ENCODE measurements around the gene BTG3.

GRCh38 chr21:17577701-17578100 lies 35.0 kb downstream of the BTG3 start:
- no peak for TF ChIP-seq KDM1A (IDR thresholded peaks at IDR 0.05; ENCODE audit: borderline replicate concordance)
- TF ChIP-seq, protein P1, sequence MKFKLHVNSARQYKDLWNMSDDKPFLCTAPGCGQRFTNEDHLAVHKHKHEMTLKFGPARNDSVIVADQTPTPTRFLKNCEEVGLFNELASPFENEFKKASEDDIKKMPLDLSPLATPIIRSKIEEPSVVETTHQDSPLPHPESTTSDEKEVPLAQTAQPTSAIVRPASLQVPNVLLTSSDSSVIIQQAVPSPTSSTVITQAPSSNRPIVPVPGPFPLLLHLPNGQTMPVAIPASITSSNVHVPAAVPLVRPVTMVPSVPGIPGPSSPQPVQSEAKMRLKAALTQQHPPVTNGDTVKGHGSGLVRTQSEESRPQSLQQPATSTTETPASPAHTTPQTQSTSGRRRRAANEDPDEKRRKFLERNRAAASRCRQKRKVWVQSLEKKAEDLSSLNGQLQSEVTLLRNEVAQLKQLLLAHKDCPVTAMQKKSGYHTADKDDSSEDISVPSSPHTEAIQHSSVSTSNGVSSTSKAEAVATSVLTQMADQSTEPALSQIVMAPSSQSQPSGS (IDR thresholded peaks at IDR 0.05; ENCODE audit: low read length): no peak
- TF ChIP-seq, protein P2, sequence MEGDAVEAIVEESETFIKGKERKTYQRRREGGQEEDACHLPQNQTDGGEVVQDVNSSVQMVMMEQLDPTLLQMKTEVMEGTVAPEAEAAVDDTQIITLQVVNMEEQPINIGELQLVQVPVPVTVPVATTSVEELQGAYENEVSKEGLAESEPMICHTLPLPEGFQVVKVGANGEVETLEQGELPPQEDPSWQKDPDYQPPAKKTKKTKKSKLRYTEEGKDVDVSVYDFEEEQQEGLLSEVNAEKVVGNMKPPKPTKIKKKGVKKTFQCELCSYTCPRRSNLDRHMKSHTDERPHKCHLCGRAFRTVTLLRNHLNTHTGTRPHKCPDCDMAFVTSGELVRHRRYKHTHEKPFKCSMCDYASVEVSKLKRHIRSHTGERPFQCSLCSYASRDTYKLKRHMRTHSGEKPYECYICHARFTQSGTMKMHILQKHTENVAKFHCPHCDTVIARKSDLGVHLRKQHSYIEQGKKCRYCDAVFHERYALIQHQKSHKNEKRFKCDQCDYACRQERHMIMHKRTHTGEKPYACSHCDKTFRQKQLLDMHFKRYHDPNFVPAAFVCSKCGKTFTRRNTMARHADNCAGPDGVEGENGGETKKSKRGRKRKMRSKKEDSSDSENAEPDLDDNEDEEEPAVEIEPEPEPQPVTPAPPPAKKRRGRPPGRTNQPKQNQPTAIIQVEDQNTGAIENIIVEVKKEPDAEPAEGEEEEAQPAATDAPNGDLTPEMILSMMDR (IDR thresholded peaks at IDR 0.05 in 2 of 3, conservative IDR thresholded peaks at IDR 0.05 in 1 of 3; ENCODE audit: control insufficient read depth in 2 of 3, extremely low read depth in 1 of 3, insufficient read depth in 1 of 3, low read depth in 3 of 3, low read length in 3 of 3): no peak

All from GM12878 (cell line).